ENCODE results near the gene TBX4. TPM values are rescaled to one million over a fixed set of nuclear protein-coding genes. Genes with fewer than 3 reads are reported as not detected.

TBX4 gene
- polyA plus RNA-seq, 1 donor (not counting 4 experiments of a cell fraction or from before 2014, with no cell fraction given), result 0.04 TPM

DNA sequence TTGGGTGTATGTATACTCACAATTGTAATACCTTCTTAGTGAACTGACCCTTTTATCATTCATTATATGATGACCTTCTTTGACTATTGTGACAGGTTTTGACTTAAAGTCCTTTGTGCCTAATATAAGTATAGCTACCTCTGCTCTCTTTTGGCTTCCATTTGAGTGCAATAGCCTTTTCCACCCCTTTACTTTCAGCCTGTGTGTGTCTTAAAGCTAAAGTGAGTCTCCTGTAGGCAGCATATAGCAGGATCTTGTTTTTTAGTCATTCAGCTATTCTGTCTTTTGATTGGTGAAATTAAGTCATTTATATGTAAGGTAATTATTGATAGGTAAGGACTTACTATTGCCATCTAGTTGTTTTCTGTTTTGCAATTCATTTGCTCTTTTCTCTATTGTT is 15.9 kb upstream of the TBX4 start:
- FAIRE-seq, result no peak
- Histone ChIP-seq H3K9me1 (ENCODE audit: control insufficient read depth, extremely low read depth, insufficient read depth, low read length) (no peaks in the 10 kb centered on the region), H3K4me1 (ENCODE audit: control insufficient read depth, extremely low read depth, insufficient read depth, low read length) (no peaks in the 10 kb centered on the region), H3K4me2 (ENCODE audit: control insufficient read depth, extremely low read depth, insufficient read depth, low read depth, low read length) (no peak overlapping the region), H3K79me2 (ENCODE audit: control insufficient read depth, insufficient read depth, low read length) (no peaks in the 10 kb centered on the region), H3K36me3 (ENCODE audit: control insufficient read depth in 2 of 2, extremely low read depth in 1 of 2, insufficient read depth in 2 of 2, low read length in 2 of 2) (no peaks in the 10 kb centered on the region), H3K9me3 (ENCODE audit: control insufficient read depth, low read depth, low read length) (no peaks in the 10 kb centered on the region), H3K4me3 (ENCODE audit: control insufficient read depth in 2 of 3, extremely low read depth in 1 of 3, insufficient read depth in 2 of 3, low read depth in 1 of 3, low read length in 3 of 3) (no peak overlapping the region), H3K27me3 (ENCODE audit: control insufficient read depth, extremely low read depth, insufficient read depth, low read length) (peaks cover 4% of the 10 kb centered on the region), H2AFZ (ENCODE audit: control insufficient read depth, low read length) (no peak overlapping the region), H3K9ac (ENCODE audit: control insufficient read depth, extremely low read depth, insufficient read depth, low read length) (no peak overlapping the region), H3K27ac (ENCODE audit: control insufficient read depth, insufficient read depth, low read length) (no peak overlapping the region), H4K20me1 (ENCODE audit: control insufficient read depth, extremely low read depth, insufficient read depth, low read length) (no peaks in the 10 kb centered on the region)
- TF ChIP-seq, protein P1, sequence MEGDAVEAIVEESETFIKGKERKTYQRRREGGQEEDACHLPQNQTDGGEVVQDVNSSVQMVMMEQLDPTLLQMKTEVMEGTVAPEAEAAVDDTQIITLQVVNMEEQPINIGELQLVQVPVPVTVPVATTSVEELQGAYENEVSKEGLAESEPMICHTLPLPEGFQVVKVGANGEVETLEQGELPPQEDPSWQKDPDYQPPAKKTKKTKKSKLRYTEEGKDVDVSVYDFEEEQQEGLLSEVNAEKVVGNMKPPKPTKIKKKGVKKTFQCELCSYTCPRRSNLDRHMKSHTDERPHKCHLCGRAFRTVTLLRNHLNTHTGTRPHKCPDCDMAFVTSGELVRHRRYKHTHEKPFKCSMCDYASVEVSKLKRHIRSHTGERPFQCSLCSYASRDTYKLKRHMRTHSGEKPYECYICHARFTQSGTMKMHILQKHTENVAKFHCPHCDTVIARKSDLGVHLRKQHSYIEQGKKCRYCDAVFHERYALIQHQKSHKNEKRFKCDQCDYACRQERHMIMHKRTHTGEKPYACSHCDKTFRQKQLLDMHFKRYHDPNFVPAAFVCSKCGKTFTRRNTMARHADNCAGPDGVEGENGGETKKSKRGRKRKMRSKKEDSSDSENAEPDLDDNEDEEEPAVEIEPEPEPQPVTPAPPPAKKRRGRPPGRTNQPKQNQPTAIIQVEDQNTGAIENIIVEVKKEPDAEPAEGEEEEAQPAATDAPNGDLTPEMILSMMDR (optimal IDR thresholded peaks at IDR 0.05 in 1 of 3, IDR thresholded peaks at IDR 0.05 in 1 of 3, conservative IDR thresholded peaks at IDR 0.05 in 1 of 3; ENCODE audit: extremely low read depth in 1 of 3, insufficient read depth in 2 of 3, low read length in 3 of 3), result no peak
- no peak for TF ChIP-seq EZH2 (IDR thresholded peaks at IDR 0.05; ENCODE audit: low read length)
- dilution Hi-C loops (cut with MboI; ENCODE audit: extremely low pct_ligation_motif_present, low sequenced_read_pairs), result no loop called here
- no peak for DNase-seq (ENCODE audit: low read depth, low spot score)

DNA sequence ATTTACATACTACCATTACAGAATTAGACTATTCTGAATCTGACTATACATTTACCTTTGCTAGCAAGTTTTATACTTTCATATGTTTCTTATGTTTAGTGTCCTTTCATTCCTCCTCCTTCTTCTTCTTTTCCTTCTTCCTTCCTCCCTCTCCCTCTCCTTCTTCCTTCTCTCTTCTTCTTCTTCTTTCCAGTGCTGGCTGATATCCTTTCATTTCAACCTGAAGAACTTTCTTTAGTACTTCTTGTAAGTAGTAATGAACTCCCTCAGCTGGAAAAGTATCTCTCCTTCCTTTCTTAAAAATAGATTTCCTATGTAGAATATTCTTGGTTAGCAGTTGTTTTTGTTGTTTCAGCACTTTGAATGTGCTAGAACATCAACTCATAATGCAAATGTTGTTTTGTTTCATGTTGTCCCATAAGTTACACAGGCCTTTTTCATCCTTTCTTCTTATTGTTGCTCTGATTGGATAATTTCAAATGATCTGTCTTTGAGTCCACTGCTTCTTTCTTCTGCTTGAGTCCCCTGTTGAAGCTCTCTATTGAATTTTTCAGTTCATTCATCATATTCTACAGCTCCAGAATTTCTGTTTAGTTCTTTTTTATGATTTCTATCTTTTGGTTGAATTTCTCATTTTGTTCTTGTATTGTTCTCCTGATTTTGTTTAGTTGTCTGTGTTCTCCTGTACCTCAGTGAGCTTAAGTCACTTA is 15.1 kb upstream of the TBX4 start:
- Histone ChIP-seq H2AFZ (ENCODE audit: control insufficient read depth, low read length) (no peak overlapping the region), H3K36me3 (ENCODE audit: control insufficient read depth in 2 of 2, extremely low read depth in 1 of 2, insufficient read depth in 2 of 2, low read length in 2 of 2) (no peaks in the 10 kb centered on the region), H3K27ac (ENCODE audit: control insufficient read depth, insufficient read depth, low read length) (no peak overlapping the region), H3K4me1 (ENCODE audit: control insufficient read depth, extremely low read depth, insufficient read depth, low read length) (no peaks in the 10 kb centered on the region), H3K79me2 (ENCODE audit: control insufficient read depth, insufficient read depth, low read length) (no peaks in the 10 kb centered on the region), H3K4me3 (ENCODE audit: control insufficient read depth in 2 of 3, extremely low read depth in 1 of 3, insufficient read depth in 2 of 3, low read depth in 1 of 3, low read length in 3 of 3) (no peak overlapping the region), H3K27me3 (ENCODE audit: control insufficient read depth, extremely low read depth, insufficient read depth, low read length) (peaks cover 4% of the 10 kb centered on the region), H3K4me2 (ENCODE audit: control insufficient read depth, extremely low read depth, insufficient read depth, low read depth, low read length) (no peak overlapping the region), H3K9me3 (ENCODE audit: control insufficient read depth, low read depth, low read length) (no peaks in the 10 kb centered on the region), H3K9ac (ENCODE audit: control insufficient read depth, extremely low read depth, insufficient read depth, low read length) (no peak overlapping the region), H4K20me1 (ENCODE audit: control insufficient read depth, extremely low read depth, insufficient read depth, low read length) (no peaks in the 10 kb centered on the region), H3K9me1 (ENCODE audit: control insufficient read depth, extremely low read depth, insufficient read depth, low read length) (no peaks in the 10 kb centered on the region)
- DNase-seq (ENCODE audit: low read depth, low spot score) (no peak), FAIRE-seq (no peak)
- TF ChIP-seq, protein P1 (optimal IDR thresholded peaks at IDR 0.05 in 1 of 3, IDR thresholded peaks at IDR 0.05 in 1 of 3, conservative IDR thresholded peaks at IDR 0.05 in 1 of 3; ENCODE audit: extremely low read depth in 1 of 3, insufficient read depth in 2 of 3, low read length in 3 of 3), result no peak
- no peak for TF ChIP-seq EZH2 (IDR thresholded peaks at IDR 0.05; ENCODE audit: low read length)
- dilution Hi-C loops (cut with MboI; ENCODE audit: extremely low pct_ligation_motif_present, low sequenced_read_pairs), result no loop called here
